ENCODE measurements around the gene FBL.
A peak's percentile ranks its signal among the peaks of the same experiment; 100 is the strongest.
"Not testable (repeated sequence)": the region's sequence is repeated elsewhere in the genome, so short reads cannot be mapped to it uniquely, and the experiment has no call there.

FBL gene

GRCh38 chr19:39845933-39846677 lies at the start of gene FBL:
Gene FBL, minus strand, starts transcription at chr19:39846379. Its CDS starts 79 bp downstream, at chr19:39846300.
- peak; percentile 90 to 96 for DNase-seq

DNA sequence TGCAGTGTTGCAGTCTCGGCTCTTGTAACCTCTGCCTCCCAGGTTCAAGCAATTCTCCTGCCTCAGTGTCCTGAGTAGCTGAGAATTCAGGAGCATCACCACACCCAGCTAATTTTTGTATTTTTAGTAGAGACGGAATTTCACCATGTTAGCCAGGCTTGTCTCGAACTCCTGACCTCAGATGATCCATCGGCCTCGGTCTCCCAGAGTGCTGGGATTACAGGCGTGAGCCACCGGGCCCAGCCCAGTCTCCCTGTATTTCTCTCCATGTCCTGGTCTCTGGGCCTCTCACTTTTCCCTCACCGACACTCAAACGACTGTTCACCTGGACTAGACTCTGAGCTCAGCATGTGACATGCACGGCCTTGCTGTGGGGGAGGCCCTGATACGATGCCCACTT lies 48.9 kb upstream of the FBL start:
- not testable (repeated sequence) for DNase-seq

DNA sequence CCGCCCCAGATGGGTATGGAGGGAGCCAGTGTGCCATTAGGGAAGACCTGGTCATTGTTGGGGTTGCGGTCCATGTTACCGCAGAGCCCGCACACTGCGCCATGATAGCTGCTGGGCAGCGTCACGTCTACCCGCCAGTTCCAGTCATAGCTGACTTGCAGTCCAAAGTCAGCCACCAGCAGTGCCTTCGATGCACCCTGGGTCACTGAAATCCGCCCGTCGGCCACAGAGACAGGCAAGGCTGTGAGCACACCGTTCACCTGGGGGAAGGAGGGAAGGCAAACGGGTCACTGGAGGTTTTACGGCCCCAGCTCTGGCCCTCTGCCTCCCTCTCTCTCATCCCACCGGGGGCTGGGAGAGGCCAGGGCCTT lies 48.0 kb upstream of the FBL start:
- not testable (repeated sequence) for DNase-seq

GRCh38 chr19:39893366-39894235 lies 47.4 kb upstream of the FBL start:
- not testable (repeated sequence) for DNase-seq

- DNase-seq: not testable (repeated sequence)
Measured at GRCh38 chr19:39892506-39892902, 46.3 kb upstream of the FBL start.

- DNase-seq: not testable (repeated sequence)
Measured at GRCh38 chr19:39891660-39892505, 45.7 kb upstream of the FBL start.

- no peak for DNase-seq
Measured at GRCh38 chr19:39890755-39891551, 44.8 kb upstream of the FBL start.

DNA sequence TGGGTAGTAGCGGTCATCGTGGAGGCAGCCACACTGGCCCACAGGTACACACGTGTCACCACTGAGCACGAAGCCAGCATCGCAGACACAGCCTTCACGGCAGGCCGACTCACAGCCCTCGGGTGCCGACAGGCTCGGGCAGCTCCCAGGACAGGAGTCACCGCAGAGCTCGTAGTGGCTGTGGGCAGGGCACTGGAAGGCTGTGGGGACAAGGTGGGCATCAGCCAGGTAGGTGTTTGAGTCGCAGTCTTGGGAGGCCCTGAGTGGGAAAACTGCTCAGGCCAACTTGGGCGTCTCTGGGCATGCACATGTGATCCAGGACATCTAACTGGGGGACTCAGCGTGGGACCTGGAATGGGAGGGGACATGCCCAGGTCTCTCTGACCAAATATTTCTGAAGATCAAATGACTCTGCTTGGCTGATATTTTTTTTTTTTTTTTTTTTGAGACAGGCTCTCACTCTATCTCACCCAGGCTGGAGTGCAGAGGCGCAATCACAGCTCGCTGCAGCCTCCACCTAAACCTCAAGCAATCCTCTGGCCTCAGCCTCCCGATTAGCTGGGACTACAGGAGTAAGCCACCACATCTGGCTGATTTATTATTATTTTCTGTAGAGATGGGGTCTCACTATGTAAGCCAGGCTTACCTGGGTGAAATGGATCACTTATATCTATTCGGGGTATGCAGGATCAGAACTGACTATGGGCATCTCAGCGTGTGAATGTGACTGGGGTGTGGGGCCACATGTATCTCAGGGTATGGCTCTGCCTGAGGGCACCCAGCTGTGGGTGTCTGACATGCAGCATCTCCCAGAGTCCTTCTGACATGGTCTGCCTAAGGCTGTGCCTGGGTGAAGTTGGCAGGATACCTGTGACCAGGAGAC lies 43.9 kb upstream of the FBL start:
- DNase-seq: not testable (repeated sequence)

DNA sequence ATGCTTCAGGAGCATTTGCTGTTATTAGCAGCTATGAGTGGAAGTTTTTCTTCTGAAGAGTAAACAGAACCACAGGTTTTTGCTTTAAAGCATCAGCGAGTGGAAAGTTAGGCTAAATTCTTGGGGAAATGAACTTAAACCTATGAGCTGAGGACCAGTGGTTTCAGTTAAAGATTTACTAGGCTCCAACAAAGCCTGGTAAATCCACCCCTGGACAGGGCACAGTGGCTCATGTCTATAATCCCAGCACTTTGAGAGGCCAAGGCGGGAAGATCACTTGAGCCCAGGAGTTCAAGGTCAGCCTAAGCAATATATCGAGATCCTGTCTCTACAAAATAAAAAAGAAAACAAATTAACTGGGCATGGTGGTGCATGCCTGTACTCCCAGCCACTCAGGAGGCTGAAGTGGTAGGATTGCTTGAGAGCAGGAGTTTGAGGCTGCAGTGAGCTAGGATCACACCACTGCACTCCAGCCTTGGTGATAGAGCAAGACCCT lies 41.3 kb upstream of the FBL start:
- not testable (repeated sequence) for DNase-seq

GRCh38 chr19:39885821-39886554 lies 39.8 kb upstream of the FBL start:
- not testable (repeated sequence) for DNase-seq

DNA sequence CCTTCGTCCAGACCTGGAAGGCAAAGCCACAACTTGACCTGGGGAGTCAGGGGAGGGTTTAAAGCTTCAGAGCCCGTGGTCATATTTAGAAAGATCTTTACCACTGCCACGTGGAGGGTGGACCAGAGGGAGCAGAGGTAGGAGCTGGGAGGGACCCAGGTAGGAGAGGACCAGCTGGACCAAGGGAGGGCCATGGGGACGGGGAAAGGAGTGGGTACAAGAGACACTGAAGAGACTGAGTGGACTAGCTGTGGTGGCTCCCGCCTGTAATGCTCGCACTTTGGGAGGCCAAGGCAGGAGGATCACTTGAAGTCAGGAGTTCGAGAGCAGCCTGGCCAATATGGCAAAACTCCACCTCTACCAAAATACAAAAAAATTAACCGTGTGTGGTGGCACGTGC lies 38.5 kb upstream of the FBL start:
- DNase-seq: not testable (repeated sequence)

DNA sequence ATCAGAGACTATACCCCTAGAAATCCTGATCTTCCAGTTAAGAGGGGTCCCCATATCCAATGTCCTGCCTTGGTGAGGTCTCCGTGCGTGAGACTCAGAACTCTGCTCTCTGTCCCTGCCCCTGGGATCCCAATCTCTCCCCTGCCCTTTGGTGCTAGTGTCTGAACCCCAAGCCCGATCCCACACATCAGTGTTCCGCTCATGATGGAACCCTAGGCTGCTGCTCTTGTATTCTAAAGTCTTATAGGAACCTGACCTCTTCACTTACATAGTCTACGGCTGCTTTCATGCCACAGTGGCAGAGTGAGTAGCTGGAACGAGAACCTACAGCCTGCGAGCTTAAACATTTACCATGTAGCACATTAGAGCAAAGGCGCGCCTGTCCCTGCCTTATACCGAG lies 36.5 kb upstream of the FBL start:
- not testable (repeated sequence) for DNase-seq

- DNase-seq: peak; percentile 36 to 55
Measured at GRCh38 chr19:39881495-39882110, 35.4 kb upstream of the FBL start.

GRCh38 chr19:39880241-39880640 lies 34.1 kb upstream of the FBL start:
- not testable (repeated sequence) for DNase-seq

- DNase-seq: not testable (repeated sequence)
Measured at GRCh38 chr19:39879796-39880195, 33.6 kb upstream of the FBL start.

GRCh38 chr19:39878866-39879265 lies 32.7 kb upstream of the FBL start:
- not testable (repeated sequence) for DNase-seq

DNA sequence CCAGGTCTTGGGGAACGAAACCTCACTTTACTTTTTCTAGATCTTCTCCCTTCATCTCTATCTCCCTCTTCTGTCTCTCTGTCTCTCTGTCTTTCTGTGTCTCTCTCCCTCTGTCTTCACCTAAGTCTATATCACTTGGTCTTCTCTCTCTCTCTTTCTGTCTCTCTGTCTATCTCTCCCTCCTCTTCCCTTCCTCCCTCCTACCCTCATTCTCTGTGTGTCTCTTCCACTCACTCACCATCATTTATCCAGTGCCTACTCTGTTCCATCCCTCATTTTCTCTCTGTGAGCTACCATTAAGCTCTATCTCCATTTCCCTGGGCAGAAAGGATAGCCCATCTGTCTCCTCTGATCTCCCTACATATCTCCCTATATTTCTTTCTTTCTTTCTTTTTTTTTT lies 32.2 kb upstream of the FBL start:
- no peak for DNase-seq

DNA sequence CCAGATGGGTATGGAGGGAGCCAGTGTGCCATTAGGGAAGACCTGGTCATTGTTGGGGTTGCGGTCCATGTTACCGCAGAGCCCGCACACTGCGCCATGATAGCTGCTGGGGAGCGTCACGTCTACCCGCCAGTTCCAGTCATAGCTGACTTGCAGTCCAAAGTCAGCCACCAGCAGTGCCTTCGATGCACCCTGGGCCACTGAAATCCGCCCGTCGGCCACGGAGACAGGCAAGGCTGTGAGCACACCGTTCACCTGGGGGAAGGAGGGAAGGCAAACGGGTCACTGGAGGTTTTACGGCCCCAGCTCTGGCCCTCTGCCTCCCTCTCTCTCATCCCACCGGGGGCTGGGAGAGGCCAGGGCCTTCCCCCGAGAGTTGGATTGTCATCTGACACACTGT lies 31.8 kb upstream of the FBL start:
- DNase-seq: not testable (repeated sequence)

GRCh38 chr19:39877488-39877887 lies 31.3 kb upstream of the FBL start:
- not testable (repeated sequence) for DNase-seq

DNA sequence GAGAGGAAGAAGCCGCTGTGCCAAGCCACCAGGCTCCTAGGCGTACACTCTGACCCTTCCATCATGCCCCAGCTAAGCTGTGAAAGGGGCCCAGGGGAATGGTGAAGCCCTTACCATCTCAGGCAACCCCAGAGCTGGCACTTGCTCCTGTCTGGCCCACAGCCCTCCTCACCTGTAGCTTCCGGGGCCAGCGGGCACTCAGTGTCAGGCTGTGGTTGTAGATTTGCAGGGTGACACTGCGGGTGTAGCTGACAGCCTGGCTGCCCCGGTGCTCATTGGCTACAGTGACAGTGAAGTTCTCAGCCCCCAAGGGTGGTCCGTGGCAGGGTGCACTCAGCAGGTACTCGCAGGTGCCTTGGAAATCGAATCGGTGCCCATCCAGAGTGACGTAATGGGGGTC lies 30.3 kb upstream of the FBL start:
- DNase-seq: not testable (repeated sequence)
